Right renal cortex interstitium (tissue), 3 donors: ENCODE data around the gene HLCS. TPM values are rescaled to one million over a fixed set of nuclear protein-coding genes. Genes with fewer than 3 reads are reported as not detected.

Source experiments
- DNase-seq, 3 donors: peaks; one replicate each; pipeline ENCODE4 v3.0.0-alpha.2; 2013; ENCODE audit warnings: low read depth in 3 of 3, low spot score in 2 of 3
- polyA plus RNA-seq, 3 donors: library from polyadenylated mRNA; unstranded; fragments of 120-200 nt; gene quantifications; one replicate each; pipeline ENCODE4 v1.2.1, GENCODE V29; 2013; ENCODE audit not compliant: insufficient read length in 3 of 3

HLCS gene
- polyA plus RNA-seq, 3 donors = 17.3 to 18.8 (median 17.4) TPM

DNA sequence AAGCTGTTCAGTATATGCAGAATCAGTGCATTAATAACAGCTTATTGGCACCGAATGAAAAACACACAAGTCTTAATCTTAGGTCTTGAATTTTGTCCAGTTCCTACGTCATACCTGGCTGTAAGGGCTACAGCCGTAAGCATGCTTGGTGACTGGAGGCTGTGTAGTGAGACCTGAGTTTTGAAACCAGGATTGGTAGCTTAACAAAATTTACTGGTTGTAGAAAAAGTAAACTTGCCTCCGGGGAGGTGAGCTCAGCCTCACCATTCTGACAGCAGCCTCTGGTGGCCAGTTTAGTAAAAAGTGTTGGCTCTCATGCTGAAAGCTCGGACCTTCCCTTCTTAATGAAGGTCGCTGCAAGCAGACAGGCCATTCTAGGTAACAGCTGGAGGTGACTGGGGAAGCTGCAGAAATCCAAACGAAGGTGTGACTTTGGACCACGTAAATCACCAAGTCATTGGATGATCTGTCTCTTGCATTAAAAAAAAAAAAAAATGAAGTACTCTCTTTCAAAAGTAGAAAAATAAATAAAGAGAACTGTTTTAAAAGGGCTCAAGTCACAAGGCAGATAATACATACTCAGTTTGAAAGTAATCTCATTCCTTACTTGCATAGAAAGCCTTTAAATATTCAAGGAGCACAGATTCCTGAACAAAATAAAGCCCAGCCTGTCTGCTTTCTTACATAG lies 48.9 kb downstream of the HLCS start:
- DNase-seq = peak in 2 of 3 donors; percentile 25 to 32

DNA sequence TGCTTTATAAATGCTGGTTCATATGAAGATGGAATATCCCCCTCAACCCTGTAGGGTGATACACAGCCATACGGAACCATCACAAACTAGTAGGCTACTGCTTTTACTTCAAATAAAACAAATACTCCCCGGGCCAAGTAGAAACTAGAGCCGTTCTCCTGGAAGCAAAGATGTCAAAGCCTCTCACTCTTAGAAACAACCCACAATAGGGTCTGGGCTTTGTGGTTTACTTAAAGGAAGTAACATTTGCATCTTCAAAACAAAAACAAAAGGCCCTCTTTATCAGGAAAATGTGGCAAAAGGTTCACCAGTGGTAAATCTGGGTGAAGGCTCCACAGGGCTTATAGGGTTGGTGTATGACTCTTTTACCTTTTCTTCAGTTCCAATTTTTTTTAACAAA lies 49.8 kb downstream of the HLCS start:
- DNase-seq = no peak

DNA sequence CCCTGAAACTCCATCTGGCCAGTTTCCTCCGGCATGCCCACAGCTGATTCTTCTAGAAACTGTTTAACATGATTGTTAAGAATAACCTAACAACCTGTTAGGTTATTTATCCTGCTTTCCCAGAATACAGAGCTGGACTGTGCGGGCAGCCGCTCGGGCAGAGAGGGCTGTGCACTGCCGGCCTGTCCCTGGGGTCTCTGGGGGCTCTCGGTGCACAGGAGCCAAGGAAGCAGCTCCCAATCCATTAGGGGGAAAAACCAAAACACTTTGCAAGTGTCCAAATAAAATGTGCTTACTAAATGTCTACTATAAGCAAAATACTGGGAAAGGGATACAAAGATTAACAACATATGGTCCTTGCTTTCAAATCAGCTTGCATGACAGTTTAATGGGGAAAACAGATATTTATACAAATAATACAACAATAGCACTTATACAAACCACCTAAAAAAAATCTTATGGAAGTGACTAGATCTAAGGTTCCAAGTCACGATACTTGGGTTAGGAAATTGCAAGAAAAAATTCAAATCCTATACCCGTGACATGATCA lies 50.7 kb downstream of the HLCS start:
- DNase-seq = no peak

DNA sequence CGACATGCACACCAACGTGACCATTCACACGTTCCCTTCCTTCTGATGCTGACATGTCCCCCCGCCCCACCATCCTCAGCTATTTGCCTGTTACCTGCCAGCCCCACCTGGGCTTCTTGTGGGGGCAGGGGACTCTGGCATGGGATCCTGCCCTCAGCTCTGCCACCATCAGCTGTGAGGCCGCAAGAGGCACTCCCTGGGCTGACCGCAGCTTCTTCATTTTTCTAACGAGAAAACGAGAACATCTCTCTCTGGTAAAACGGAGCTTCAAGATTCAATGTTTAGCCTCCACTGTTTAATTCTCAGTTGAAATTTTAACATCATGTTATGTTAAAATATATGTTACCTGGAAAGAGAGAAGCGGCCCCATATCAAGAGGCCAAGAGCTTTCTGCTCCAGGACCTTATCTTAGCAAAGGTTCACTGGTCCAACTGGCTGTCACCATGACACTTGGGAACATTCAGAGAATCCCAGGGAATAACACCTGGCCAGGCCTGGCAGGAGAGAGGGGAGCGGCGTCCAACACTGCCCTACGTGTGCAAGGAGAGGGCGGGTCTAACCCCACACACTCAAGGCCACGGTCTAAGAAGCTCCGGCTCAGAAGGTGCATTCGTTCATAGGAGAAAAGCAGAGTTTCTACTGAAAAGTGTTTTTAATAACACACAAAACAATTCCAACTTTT lies 51.3 kb downstream of the HLCS start:
- DNase-seq = no peak

DNA sequence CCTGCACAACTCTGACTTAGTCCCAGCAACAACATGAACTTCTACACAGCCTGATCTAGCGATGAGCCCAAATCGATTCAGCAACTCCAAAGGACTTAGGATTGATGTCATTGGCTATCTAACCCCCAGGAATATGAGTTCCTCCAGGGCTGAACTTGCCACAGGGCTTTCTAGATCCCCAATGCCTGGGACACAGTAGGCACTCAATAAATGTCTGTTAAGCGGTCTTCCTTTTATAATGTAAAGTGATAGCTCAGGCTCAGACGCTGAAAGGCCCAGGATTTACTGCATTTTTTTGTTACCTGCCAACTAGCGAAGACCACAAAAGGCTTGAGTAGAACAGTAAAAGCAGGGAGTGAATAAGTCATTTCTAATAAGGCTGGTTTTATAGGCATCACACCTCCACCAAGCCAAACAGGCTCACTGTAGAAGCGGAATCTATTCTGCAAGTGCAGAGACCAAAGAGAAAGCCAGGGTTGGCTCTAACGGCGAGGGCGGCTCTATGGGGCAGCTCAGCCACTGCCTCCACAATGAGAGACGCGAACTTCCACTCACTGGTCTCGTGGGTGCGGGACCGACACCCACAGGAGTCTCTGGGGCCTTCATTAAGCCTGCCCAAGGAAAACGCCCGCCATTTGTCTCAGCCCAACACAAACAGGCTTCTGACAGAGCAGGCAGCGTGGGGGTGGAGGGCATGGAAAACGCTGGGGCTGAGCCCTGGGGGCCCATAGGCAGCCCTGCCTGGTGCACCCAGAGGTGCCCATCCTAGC lies 52.0 kb downstream of the HLCS start:
- no peak for DNase-seq

DNA sequence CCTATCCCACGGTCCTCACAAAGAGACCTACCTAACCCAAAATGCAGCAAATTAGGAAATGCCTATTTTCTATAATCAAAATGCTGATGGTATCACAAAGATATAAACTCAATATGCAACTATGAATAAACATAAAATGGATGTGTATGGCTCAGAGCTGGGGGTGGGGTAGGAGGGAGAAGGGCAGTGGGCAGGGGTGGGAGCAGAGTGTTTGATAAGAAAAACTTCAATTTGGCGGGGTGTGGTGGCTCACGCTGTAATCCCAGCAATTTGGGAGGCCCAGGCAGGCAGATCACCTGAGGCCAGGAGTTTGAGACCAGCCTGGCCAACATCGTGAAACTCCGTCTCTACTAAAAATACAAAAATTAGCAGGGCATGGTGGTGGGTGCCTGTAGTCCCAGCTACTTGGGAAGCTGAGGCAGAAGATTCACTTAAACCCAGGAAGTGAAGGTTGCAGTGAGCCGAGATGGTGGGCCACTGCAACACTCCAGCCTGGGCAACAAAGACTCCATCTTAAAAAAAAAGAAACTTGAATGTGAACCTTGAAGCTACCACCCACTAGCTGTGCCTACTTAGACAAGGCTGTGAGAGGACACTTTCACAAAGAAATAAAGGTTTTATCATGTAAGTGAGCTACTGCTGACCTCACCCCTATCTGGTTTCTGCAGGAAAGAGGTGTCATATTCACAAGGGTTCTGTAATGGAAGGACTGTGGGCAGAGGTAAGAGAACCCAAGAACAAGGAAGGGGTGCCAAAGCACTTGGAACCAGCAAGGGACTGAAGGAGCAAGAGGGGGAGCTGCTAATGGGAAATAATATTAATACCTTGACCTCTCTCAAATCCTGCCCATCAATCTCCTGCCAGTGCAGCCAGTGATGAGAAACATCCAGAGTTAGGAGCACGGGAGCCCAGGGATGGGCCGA lies 53.0 kb downstream of the HLCS start:
- no peak for DNase-seq

DNA sequence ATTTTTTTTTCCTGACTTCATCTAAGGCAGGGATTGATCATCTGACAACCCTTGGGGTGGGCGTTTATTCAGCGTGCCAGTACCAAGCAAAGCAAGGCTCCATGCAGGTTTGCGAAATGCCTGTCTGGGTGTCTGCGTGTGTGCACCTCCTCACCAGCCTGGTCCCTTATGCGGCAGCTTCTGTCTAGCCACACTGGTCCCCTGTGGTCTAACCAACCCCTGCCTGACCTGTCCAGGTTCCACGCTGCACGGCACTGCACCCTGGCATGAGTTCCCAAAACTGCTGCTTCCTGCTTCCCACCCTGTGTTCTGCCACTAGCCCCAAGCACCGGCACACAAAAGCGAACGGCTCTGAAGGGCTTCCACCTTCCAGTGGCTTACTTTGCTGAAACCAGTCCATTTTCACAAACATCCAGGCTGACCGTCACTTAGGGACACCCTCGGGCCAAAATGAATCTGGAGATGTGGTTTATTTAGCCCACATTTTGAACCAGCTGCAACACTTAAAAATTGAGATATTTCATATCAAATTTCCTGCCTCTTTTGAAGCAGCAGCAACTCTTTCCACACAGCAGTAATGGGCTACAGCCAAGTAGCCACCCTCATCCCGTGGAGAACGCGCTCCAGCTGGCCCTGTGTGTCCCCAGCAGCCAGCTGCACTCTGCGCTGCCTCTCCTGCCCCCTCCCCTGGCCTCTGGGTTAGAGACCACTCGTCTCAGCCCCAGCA lies 55.7 kb downstream of the HLCS start:
- peak in 1 of 3 donors; percentile 29 for DNase-seq

DNA sequence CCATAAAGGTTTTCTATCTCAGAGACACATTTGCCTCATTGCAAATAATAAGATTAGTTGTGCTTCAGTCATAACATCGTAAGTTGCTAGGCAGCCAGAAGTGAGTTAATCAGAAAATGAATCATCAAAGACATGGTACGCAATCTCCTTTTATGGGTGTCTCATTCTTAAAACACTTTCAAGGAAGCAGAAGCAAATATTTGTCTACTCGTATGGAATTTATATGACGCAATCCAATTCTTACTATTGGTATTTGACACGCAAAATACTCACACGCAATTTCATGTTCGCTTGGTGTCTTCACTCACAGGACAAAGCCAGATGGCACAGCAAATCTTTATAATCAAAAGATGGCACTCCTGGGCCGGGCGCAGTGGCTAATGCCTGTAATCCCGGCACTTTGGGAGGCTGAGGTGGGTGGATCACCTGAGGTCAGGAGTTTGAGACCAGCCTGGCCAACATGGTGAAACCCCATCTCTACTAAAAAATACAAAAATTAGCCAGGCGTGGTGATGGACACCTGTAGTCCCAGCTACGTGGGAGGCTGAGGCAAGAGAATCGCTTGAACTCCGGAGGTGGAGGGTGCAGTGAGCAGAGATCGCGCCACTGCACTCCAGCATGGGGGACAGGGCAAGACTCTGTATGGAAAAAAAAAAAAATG lies 56.4 kb downstream of the HLCS start:
- DNase-seq = no peak

DNA sequence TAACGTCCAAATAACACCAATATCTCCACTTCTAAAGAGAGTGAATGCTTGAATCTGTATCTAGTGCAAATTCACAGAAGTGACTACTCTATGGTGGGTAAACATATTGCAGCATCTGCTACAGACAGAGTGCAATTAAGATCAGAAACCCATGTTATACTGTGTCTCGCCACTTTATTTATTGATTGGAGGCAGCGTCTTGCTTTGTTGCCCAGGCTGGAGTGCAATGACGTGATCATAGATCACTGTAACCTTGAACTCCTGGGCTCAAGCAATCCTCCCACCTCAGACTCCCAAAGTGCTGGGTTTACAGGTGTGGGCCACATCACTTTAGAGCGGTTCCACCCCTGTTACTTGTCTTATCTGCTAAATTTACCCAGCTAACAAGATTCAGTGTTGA lies 57.0 kb downstream of the HLCS start:
- no peak for DNase-seq

DNA sequence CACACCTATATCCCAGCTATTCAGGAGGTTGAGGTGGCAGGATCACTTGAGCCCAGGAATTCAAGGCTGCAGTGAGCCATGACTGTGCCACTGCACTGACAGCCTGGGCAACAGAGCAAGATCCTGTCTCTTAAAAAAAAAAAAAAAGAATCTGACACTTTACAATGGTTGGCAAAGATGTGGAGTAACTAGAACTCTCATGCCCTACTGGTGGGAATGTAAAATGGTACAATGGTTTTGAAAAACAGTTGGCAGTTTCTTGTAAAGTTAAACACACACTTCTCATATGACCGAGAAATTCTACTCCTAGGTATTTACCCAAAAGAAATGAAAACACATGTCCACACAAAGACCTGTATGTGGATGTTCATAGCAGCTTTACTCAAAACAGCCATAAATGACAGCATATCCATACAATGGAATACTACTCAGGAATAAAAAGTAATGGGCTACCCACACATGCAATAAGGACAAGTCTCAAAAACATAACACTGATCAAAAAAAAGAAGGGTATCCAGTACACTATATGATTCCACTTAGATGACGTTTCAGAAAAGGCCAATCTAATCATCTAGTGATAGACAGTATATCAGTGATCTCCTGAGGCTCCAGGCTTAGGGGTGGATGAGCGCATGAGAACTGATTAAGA lies 58.1 kb downstream of the HLCS start:
- DNase-seq = no peak

DNA sequence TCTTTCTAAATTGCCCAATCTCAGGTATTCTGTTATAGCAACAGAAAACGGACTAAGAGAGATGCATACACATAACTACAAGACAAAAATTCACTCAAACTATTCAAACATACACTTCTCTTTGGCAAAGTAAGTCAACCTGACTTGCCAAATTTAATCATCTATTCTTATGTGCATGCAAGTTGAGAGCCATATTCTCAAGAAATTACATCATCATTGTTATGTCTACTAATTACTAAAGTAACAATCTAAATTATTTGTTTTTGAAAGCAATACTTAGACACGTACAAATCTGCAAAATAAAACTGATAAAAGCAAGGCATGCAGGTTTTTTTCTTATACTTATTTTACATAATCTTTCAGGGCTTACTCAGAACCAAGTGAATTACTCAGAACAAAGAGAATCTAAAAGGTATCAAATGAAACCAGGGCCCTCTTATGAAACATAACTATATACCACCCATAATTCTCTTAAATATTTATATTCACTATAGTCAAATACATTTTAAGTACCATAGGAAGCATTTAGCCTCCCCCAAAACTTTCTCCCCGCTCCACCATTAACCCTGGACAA lies 62.3 kb downstream of the HLCS start:
- DNase-seq = no peak

DNA sequence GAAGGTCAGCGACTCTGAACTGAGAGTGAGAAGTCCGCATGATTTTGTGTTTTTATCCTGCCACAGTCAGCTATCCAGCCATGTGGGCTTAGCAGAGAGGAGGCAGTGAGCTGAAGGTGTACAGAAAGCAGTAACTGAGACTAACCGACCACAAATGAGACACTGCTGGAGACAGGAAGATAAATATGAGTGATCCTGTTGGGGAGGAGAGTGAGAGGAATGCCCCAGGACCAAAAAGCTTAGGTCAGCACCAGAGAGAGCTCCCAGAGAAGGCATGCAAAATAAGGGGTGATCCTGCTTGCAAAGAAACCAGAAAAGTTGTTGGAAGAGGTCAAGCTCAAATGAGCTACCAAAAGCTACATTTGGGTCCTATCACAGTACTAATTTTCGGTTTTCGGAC lies 63.7 kb downstream of the HLCS start:
- DNase-seq = no peak

DNA sequence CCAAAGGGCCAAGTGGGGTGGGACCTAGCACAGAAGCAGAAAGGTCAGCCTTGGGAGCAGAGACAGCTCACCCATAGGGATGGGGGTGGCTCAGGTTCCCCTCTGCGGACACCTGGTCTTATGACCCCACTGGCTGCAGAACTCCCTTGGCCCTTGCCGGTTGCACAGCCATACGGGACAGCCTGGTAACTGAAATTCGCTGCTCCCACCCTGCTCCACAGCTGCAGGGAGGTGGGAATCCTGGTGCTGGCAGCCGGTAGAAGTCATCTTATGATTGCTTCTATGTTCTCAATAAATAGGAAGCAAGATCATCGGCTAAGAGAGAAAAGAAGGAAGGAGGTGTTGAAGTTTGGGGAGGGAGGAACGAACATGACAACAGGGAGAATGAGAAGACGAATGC lies 64.1 kb downstream of the HLCS start:
- DNase-seq = no peak

DNA sequence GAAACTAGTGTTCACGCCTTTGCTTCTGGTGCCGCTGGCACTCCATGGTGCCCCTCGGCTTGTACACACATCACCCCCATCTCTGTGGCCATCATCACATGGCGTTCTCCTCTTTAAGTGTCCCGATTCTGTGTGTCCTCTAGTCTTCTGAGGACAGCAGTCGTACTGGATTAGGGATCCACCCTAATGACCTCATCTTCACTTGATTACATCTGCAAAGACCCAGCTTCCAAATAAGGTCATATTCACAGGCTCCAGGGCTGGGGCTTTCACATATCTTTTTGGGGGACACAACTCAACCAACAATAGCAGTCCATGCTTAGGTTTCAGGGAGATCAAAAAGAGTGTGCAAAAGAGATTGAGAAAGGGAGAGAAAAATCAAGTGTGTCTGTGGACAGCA lies 64.9 kb downstream of the HLCS start:
- DNase-seq = no peak

DNA sequence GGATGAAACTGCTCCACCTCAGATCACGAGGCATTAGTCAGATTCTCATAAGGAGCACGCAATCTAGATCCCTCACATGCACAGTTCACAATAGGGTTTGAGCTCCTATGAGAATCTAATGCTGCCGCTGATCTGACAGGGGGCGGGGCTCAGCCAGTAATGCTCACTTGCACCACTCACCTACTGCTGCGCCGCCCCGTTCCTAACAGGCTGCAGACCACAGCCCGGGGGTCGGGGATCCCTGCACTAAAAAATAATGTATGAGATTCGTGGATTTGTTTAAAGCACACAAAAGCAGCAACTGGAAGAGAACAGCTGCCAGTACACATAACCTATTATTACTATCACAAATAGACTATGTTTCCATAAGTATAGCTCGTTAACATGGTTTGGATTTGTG lies 72.9 kb downstream of the HLCS start:
- DNase-seq = no peak

DNA sequence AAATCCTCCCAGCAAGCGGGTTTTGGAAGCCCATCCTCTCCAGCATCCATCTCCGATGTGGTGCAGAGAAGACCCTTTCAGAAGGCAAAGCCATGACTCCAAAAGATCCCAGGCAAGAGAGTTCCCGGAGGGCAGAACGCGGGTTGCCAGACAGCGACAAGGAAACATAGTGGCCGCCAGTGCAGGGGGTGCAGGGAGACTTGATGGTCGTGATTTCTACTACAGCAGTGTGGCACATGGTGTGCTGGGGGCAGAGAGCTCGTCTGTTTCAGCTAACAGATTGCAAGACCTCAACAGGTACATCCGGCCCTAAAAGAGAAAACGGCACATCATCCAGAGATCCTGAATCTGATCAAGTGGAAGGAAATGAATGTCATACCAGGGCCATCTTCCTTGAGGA lies 74.3 kb downstream of the HLCS start:
- DNase-seq = no peak

DNA sequence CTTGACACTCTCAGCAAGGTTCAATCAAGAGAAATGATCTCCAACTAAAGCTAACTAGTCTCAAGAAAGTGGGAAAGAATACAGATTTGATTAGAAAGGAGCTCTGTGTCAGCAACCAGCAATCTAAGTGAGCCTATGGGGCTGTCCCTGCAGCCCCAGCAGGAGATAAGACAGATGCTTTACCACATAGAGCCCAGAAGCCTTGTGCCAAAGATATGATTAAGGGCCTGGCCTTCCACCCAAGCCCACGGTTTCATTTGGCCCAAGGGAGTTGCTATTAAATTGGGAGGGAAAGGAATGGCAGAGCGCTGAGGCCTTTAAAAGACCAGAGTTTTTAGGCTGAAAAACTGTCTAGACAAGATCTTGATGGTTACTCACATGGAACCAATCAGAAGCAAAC lies 74.8 kb downstream of the HLCS start:
- no peak for DNase-seq

DNA sequence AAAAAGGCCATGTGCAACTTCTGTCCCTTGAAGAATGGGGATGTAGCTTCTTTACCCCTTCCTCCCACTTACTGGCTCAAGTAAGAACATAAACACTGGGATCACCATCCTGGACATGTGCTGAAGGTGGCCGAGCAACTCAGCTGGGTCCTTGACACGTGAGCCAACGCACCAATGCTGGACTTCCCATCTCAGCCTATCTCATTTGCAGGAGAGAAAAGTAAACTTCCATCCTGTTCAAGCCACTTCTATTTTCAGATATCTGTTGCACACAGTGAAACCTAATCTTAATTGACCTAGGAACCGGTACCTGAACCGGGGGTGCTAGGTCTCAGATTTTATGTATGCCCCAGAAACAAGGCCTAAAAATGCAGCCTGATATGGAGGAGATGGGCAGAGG lies 75.3 kb downstream of the HLCS start:
- no peak for DNase-seq
